ENCODE measurements around the gene ZNF367.

- no peak for TF ChIP-seq CSRNP3 (CRISPR knock-in tag; IDR thresholded peaks at IDR 0.05)
- TF ChIP-seq ZFP30 (CRISPR knock-in tag; IDR thresholded peaks at IDR 0.05): no peak
- TF ChIP-seq ESRRG (CRISPR knock-in tag; IDR thresholded peaks at IDR 0.05): no peak
- TF ChIP-seq ZNF70 (CRISPR knock-in tag; IDR thresholded peaks at IDR 0.05): no peak
- TF ChIP-seq CSDC2 (CRISPR knock-in tag; IDR thresholded peaks at IDR 0.05): no peak
- no peak; the same call in 1 of the 2 replicates for TF ChIP-seq ISL1 (CRISPR knock-in tag; IDR thresholded peaks at IDR 0.05)
- TF ChIP-seq ARNTL (CRISPR knock-in tag; IDR thresholded peaks at IDR 0.05; ENCODE audit: borderline replicate concordance, low read depth): no peak
- TF ChIP-seq RARB (CRISPR knock-in tag; IDR thresholded peaks at IDR 0.05): no peak
- no peak for TF ChIP-seq PATZ1 (CRISPR knock-in tag; IDR thresholded peaks at IDR 0.05; ENCODE audit: borderline replicate concordance)
- no peak for TF ChIP-seq GLIS3 (CRISPR knock-in tag; IDR thresholded peaks at IDR 0.05)
- TF ChIP-seq ZFP3 (CRISPR knock-in tag; IDR thresholded peaks at IDR 0.05): no peak
- TF ChIP-seq ZC3H10 (CRISPR knock-in tag; IDR thresholded peaks at IDR 0.05): no peak
- TF ChIP-seq CREB5 (CRISPR knock-in tag; IDR thresholded peaks at IDR 0.05; ENCODE audit: low read depth): no peak
Measured at GRCh38 chr9:96376891-96377874, 41.0 kb downstream of the ZNF367 start.

Data from SK-N-SH treated with all-trans-retinoic acid at 6 μM for 48 hours (cell line).